ENCODE data around the gene DVL1.
"Not testable (repeated sequence)": the region's sequence is repeated elsewhere in the genome, so short reads cannot be mapped to it uniquely, and the experiment has no call there.

Gene DVL1

DNA sequence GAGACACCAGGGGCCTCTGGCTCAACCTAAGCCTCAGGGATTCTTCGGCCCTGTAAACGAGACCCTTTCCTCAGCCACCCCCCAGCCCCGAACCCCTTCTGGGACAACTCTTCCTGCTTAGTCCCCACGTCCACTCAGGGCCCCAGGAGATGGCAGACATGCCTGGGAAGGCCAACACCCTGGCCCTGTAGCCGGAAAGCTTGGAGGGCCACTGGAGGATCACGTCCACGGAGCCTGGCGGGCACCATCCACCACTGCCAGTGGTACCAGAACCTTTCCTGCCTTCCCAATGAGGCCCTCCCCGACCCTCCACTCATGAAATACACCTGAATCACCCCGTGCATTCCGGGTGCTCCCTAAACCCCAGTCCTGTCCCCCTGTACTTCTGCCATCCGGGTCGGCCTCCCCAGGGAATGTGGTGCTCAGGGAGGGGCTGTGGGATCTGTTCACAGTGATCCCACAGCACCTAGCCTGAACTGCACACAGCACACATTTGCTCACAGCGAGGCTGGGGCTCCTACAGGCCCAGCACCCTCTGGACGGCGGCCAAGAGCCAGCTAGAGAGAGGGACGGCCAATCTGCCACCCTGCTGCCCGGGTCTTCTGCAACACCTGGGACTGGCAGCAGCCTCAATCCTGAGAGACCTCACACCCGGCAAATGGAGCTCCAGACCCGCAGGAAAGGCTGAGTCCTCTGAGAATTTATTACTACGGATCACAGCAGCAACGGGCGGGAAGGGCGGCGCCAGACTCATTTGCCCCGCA lies 24.0 kb upstream of the DVL1 start:
- DNase-seq: no peak

GRCh38 chr1:1371746-1372711 lies 22.8 kb upstream of the DVL1 start:
- peak; percentile 77 to 87 for DNase-seq

DNA sequence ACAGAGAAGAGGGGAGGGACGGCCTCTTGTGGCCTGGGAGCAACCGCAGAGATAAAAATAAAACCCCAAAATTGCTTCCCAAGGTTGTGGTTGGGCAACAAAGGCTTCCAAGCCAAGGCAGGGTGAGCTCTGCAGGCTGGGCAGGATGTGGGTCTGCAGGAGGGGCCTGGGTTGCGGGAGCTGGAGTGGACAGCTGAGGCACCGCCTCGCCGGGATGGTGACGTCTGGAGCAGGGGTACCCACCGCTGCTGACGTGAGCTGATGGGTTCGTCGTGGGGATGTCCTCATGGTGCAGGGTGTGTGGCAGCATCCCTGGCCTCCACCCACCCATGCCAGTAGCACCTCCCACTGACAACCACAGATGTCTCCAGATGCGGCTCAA lies 22.1 kb upstream of the DVL1 start:
- DNase-seq: no peak

GRCh38 chr1:1370771-1371300 lies 21.6 kb upstream of the DVL1 start:
- DNase-seq: no peak

DNA sequence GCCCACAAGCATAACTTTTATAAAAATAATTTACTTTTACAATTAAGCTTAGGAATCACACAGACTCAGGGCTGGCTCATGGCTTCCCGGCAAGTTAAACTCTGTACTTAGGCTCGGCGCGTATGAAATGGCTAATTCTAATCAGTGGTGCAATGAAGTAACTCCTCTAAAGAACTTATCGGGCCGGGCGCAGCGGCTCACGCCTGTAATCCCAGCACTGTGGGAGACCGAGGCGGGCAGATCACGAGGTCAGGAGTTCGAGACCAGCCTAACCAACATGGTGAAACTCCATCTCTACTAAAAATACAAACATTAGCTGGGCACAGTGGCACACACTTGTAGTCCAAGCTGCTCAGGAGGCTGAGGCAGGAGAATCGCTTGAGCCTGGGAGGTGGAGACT lies 20.9 kb upstream of the DVL1 start:
- DNase-seq: not testable (repeated sequence)

DNA sequence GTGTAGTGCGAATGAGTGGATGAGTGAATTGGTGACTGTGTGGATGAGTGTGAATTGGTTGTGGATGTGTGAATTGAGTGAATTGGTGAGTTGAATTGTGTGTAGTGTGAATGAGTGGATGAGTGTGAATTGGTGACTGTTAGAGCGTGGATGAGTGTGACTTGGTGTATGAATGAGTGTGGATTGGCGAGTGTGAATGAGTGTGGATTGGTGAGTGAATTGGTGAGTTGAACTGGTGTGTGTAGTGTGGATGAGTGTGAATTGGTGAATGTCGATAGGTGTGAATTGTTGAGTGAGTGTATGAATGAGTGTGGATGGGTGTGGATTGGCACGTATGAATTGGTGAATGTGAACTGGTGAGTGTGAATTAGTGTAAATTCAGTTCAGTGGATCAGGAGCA lies 18.1 kb upstream of the DVL1 start:
- no peak for DNase-seq

GRCh38 chr1:1366699-1367066 lies 17.5 kb upstream of the DVL1 start:
- no peak for DNase-seq

GRCh38 chr1:1365875-1366698 lies 16.9 kb upstream of the DVL1 start:
- no peak for DNase-seq

GRCh38 chr1:1364266-1364665 lies 15.0 kb upstream of the DVL1 start:
- no peak for DNase-seq

- no peak for DNase-seq
These were observed 12.8 kb upstream of the DVL1 start for GRCh38 chr1:1361982-1362423.

DNA sequence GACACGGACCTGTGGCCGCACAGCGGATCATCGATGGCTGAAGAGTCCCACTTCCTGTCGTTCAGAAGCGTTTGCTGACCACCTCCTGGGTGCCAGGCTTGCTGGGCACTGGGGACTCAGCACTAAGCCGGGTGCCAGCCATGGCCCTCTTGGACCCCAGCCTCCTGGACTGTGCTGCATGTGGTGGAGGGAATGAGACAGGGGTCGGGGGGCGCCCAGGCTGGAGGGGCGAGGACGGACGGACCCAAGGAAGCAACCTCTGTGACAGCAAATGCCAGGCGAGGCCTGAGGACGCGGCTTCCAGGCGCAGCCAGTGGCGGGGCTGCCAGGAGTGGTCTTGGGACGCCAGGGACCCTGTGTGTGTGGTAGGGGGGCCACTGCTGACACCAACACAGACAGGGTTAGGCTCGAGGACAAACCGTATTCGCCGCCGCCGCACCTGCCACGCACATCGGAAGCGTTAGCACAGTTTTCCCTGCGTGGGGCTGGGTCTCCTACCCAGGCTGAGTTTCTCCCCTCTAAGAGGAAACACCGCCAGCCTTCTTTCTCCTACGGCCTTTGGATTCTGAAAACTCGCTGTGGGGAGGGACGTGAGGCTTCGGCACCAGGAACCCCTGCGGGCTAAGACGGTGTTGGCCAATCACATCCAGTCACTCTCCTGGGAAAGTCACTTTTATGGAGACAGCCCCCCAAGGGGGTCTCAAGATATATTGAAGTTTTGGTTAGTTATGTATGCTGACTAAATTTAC lies 12.2 kb upstream of the DVL1 start:
- no peak for DNase-seq

DNA sequence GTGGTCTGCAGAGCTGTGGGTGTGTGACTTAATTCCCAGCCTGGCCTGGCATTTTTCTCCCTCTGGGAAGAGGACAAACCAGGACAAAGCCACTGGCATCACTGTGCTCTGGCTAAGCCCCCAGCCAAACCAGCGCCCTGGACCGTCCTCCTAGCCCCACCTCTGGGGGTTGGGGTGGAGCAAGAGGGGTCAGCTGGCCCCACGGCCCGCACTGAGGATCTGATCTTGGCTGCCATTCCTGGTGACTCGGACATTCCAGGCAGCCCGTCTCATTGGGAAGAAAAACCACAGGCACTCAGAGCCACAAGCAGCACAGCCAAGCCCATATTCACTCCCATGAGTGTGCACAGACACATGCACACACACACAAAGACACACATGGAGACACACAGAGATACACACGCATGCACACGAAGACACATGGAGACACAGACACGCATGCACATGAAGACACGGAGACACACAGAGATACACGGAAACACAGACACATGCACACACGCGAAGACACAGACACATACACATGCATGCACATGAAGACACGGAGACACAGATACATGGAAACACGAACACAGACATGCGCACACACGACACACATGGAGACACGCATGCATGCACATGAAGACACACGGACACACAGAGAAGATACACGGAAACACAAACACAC lies 11.4 kb upstream of the DVL1 start:
- DNase-seq: no peak

DNA sequence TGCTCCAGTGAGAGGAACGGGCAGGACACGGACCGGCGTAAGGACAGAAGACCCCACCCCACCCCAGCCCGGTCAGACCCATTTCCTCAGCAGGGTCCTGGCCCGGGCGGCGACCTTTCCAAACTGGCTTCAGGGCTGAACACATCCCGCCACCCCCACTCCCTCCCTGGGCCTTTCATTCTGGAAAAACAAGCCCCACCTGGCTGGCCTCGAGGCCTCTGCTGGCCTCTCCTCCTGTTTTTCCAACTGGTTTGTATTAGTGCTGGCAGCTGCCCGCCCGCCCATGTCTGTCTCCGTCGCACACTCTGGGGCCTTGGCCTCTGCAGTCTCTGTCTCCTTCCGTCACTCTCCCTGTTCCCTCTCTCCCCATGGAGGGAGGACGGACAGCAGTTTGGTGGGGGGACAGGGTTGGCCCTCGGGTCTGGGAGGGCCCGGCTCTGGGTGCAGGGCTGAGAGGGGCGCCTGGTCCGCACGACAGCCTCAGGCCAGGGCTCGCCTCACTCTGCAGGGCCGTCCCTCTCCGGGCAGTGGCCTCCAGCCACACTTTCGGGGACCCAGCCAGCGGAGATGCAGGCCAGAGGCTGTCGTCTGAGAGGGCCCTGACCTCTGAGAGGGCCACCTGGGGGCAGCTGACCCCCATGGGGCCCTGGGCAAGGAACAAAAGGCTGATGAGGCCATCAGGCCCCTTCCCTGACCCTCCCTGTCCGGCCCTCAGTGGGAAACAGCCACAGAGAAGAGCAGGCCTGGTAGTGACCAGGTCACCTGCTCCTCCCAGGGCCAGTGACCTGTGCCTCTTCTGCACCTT lies 10.6 kb upstream of the DVL1 start:
- no peak for DNase-seq

DNA sequence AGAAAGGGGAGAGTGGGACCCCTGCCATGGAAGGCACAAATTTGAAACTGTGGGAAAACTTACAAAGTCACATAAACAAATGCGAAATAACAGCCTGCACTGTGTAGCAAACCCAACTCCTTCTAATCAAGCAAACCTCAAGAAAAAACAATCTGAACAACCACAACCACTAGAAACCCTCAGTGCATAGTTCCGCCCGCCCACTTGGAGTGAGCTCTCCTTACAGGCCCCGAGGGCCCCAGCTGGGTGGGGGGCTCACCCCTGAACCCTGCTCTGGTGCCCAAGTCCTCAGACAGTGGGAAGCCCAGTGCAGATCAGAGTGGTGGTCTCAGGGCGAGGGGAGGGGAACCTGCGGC lies 10.1 kb upstream of the DVL1 start:
- no peak for DNase-seq

- DNase-seq: no peak
These were observed 9.4 kb upstream of the DVL1 start, which contains the start of gene MXRA8 for GRCh38 chr1:1358433-1359271. Gene MXRA8 (minus strand): TSS chr1:1358555. CDS start chr1:1358504, 51 bp downstream.

DNA sequence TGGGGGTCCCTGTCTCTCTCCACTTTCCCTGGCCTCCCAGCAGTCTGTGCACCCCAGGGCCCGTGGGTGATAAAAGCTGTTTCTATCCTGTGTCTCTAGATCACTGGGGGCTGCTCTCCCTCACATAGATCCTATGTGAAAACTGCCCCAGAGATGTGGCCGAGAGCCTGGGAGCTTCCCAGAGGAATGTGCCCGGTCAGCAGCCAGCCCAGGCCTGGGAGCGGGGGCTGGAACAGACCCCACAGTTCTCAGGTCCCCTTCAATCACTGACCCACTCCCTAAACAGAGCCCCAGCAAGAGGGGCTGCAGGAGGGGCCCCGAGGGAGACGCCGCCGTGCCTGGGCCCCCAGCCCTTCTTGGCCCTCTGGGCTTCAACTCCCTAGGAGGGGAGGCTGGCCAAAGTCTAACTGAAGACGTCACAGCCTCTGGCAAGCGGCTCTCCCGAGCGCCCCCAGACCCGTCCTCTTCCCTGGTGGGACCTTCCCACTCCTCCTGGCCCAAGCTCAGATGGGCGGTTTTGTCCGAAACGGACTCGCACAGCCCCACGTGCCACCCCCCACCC lies 8.7 kb upstream of the DVL1 start:
- no peak for DNase-seq

- no peak for DNase-seq
These were observed 7.7 kb upstream of the DVL1 start for GRCh38 chr1:1356796-1357401.

DNA sequence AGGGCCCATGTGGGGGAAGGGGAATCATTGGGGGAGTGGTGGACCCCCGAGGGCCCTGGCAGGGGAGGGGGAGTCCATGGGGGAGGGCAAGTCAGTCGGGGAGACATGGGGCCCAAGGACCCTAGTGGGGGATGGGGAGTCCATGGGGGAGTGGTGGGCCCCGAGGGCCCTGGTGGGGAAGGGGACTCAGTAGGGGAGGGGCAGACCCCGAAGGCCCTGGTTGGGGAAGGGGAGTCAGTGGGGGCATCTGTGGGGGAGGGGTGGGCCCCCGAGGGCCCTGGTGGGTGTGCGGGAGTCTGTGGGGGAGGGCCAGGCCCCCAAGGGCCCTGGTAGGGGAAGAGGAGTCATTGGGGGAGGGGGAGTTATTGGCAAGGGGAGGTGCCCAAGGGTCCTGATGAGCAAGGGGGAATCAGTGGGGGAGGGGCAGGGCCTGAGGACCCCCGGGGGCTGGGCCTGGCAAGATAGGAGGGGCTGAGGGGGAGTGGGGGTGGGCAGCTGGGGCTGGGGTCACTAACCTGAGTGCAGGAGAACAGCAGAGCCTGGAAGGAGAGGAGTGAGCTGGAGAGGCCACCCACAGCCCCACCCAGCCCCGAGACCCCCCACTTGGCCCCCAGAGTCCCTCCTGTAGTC lies 7.1 kb upstream of the DVL1 start:
- DNase-seq: no peak

Measured in NCI-H2081 (cell line).